SJSA1 (cell line): Measurements from ENCODE around the gene TGFB3. TPM values are rescaled to one million over a fixed set of nuclear protein-coding genes. Genes with fewer than 3 reads are reported as not detected.
A peak's percentile ranks its signal among the peaks of the same experiment; 100 is the strongest.

Experiments used
- DNase-seq, 2 experiments: peaks; one replicate each; pipeline ENCODE4 v3.0.0-alpha.2; 2015 to 2020; ENCODE audit warnings: low spot score in 2 of 2, low read depth in 1 of 2
- H3K27ac ChIP-seq: fragments of 250-450 bp; sonication (Bioruptor Pico); 2 replicates; pipeline ENCODE4 v1.5.1; 2020; ENCODE audit warnings: mild to moderate bottlenecking, moderate library complexity
- H3K27me3 ChIP-seq: fragments of 250-450 bp; sonication (Bioruptor Pico); replicated peaks from 2 replicates; pipeline ENCODE4 v1.5.1; 2020; ENCODE audit warnings: mild to moderate bottlenecking, moderate library complexity
- H3K36me3 ChIP-seq: fragments of 250-450 bp; sonication (Bioruptor Pico); 2 replicates; pipeline ENCODE4 v1.5.1; 2020; ENCODE audit warnings: mild to moderate bottlenecking
- H3K4me1 ChIP-seq: fragments of 250-450 bp; sonication (Bioruptor Pico); replicated peaks from 2 replicates; pipeline ENCODE4 v1.6.1; 2021; ENCODE audit warnings: mild to moderate bottlenecking
- H3K4me3 ChIP-seq: fragments of 250-450 bp; sonication (Bioruptor Pico); 2 replicates; pipeline ENCODE4 v1.5.1; 2020; ENCODE audit warnings: mild to moderate bottlenecking
- H3K9me3 ChIP-seq: fragments of 250-450 bp; sonication (Bioruptor Pico); replicated peaks from 2 replicates; pipeline ENCODE4 v1.5.1; 2020; ENCODE audit warnings: mild to moderate bottlenecking
- total RNA-seq: library from RNA; depleted of rRNA; stranded (reverse); fragments of >200 nt; shearing (Covaris generic); gene quantifications from 2 replicates; pipeline ENCODE4 v1.2.3, GENCODE V29; 2014

TGFB3 gene
- total RNA-seq, 1 experiment from 2014 or later, result 0.32 TPM

- no peak for DNase-seq
- Histone ChIP-seq H3K27me3 (no peaks in the 10 kb centered on the region), H3K9me3 (no peaks in the 10 kb centered on the region), H3K4me1 (no peaks in the 10 kb centered on the region), H3K27ac (no peak overlapping the region), H3K4me3 (no peak overlapping the region), H3K36me3 (no peaks in the 10 kb centered on the region)
These were observed 17.9 kb upstream of the TGFB3 start for GRCh38 chr14:75999511-76000190.

- Histone ChIP-seq H3K36me3 (no peaks in the 10 kb centered on the region), H3K27ac (no peak overlapping the region), H3K27me3 (no peaks in the 10 kb centered on the region), H3K9me3 (no peaks in the 10 kb centered on the region), H3K4me1 (no peaks in the 10 kb centered on the region), H3K4me3 (no peak overlapping the region)
- no peak for DNase-seq
These were observed 14.7 kb upstream of the TGFB3 start for GRCh38 chr14:75996488-75996887.

- Histone ChIP-seq H3K36me3 (no peaks in the 10 kb centered on the region), H3K9me3 (no peaks in the 10 kb centered on the region), H3K4me3 (no peak overlapping the region), H3K27ac (no peak overlapping the region), H3K4me1 (no peaks in the 10 kb centered on the region), H3K27me3 (no peaks in the 10 kb centered on the region)
- DNase-seq, result no peak
These were observed 13.7 kb upstream of the TGFB3 start for GRCh38 chr14:75995372-75996041.

GRCh38 chr14:75993567-75994041 is 11.8 kb upstream of the TGFB3 start:
- Histone ChIP-seq H3K4me1 (no peaks in the 10 kb centered on the region), H3K27ac (no peak overlapping the region), H3K27me3 (no peaks in the 10 kb centered on the region), H3K9me3 (no peaks in the 10 kb centered on the region), H3K4me3 (no peak overlapping the region), H3K36me3 (no peaks in the 10 kb centered on the region)
- no peak for DNase-seq

GRCh38 chr14:75991753-75992152 is 10.0 kb upstream of the TGFB3 start:
- no peaks in the 10 kb centered on the region for H3K27me3 ChIP-seq
- DNase-seq, result no peak
- H3K4me3 ChIP-seq, result no peak overlapping the region
- H3K27ac ChIP-seq, result no peak overlapping the region
- H3K4me1 ChIP-seq, result no peaks in the 10 kb centered on the region
- H3K36me3 ChIP-seq, result no peaks in the 10 kb centered on the region
- no peaks in the 10 kb centered on the region for H3K9me3 ChIP-seq

- Histone ChIP-seq H3K4me3 (no peak overlapping the region), H3K27ac (no peak overlapping the region), H3K27me3 (no peaks in the 10 kb centered on the region), H3K36me3 (no peaks in the 10 kb centered on the region), H3K9me3 (no peaks in the 10 kb centered on the region), H3K4me1 (peaks cover 6% of the 10 kb centered on the region; the same call in 1 of the 2 replicates)
- no peak for DNase-seq
These were observed 8.5 kb upstream of the TGFB3 start for GRCh38 chr14:75990297-75990696.

GRCh38 chr14:75989134-75989533 is 7.3 kb upstream of the TGFB3 start:
- no peaks in the 10 kb centered on the region for H3K9me3 ChIP-seq
- H3K27ac ChIP-seq, result no peak overlapping the region
- no peak for DNase-seq
- peaks cover 6% of the 10 kb centered on the region; the same call in 1 of the 2 replicates for H3K4me1 ChIP-seq
- H3K36me3 ChIP-seq, result no peaks in the 10 kb centered on the region
- no peak overlapping the region for H3K4me3 ChIP-seq
- H3K27me3 ChIP-seq, result peaks cover 3% of the 10 kb centered on the region; the same call in 1 of the 2 replicates

GRCh38 chr14:75987201-75987970 is 5.6 kb upstream of the TGFB3 start:
- H3K4me3 ChIP-seq, result no peak overlapping the region
- no peak overlapping the region for H3K27ac ChIP-seq
- no peaks in the 10 kb centered on the region for H3K9me3 ChIP-seq
- no peaks in the 10 kb centered on the region for H3K36me3 ChIP-seq
- no peak for DNase-seq
- peaks cover 9% of the 10 kb centered on the region; the same call in 1 of the 2 replicates for H3K4me1 ChIP-seq
- peaks cover 9% of the 10 kb centered on the region for H3K27me3 ChIP-seq

- no peak overlapping the region for H3K27ac ChIP-seq
- peaks cover 12% of the 10 kb centered on the region for H3K4me1 ChIP-seq
- DNase-seq, result no peak
- peaks cover 9% of the 10 kb centered on the region for H3K27me3 ChIP-seq
- no peaks in the 10 kb centered on the region for H3K36me3 ChIP-seq
- peak overlapping the region; percentile 80 for H3K4me3 ChIP-seq
- H3K9me3 ChIP-seq, result no peaks in the 10 kb centered on the region
These were observed 4.6 kb upstream of the TGFB3 start for GRCh38 chr14:75986439-75986765.

GRCh38 chr14:75985618-75986438 is 4.0 kb upstream of the TGFB3 start, which contains the start of gene IFT43:
Gene IFT43 (plus strand): TSS chr14:75985763. CDS start chr14:75985787, 24 bp downstream.
- Histone ChIP-seq H3K4me3 (peak within 1 kb of the TSS; percentile 80), H3K27ac (peak within 1 kb of the TSS; percentile 36), H3K36me3 (no peaks in the 10 kb centered on the region), H3K9me3 (no peaks in the 10 kb centered on the region), H3K4me1 (peaks cover 13% of the 10 kb centered on the region), H3K27me3 (peaks cover 11% of the 10 kb centered on the region)
- peak; percentile 66 to 83 for DNase-seq

- Histone ChIP-seq H3K36me3 (no peaks in the 10 kb centered on the region), H3K4me3 (no peak overlapping the region), H3K4me1 (peaks cover 13% of the 10 kb centered on the region), H3K27me3 (peaks cover 13% of the 10 kb centered on the region), H3K27ac (no peak overlapping the region), H3K9me3 (no peaks in the 10 kb centered on the region)
- no peak for DNase-seq
These were observed 2.9 kb upstream of the TGFB3 start for GRCh38 chr14:75984674-75985073.

- Histone ChIP-seq H3K27ac (no peak overlapping the region), H3K4me1 (peaks cover 13% of the 10 kb centered on the region), H3K4me3 (peak overlapping the region; percentile 60; the same call in 1 of the 2 replicates), H3K27me3 (peaks cover 13% of the 10 kb centered on the region), H3K9me3 (no peaks in the 10 kb centered on the region), H3K36me3 (no peaks in the 10 kb centered on the region)
- no peak for DNase-seq
These were observed 1.2 kb upstream of the TGFB3 start for GRCh38 chr14:75983019-75983358.

GRCh38 chr14:75982266-75983018 is 647 bp upstream of the TGFB3 start:
- Histone ChIP-seq H3K27me3 (peaks cover 13% of the 10 kb centered on the region), H3K27ac (no peak overlapping the region), H3K36me3 (no peaks in the 10 kb centered on the region), H3K4me1 (peaks cover 13% of the 10 kb centered on the region), H3K9me3 (no peaks in the 10 kb centered on the region), H3K4me3 (peak overlapping the region; percentile 60)
- peak; percentile 74 to 77 for DNase-seq
